GM21786 (cell line): ENCODE results near the gene VAPB.

Experiments
- ATAC-seq: cut with Tn5 transposase; IDR thresholded peaks from one replicate; pipeline ENCODE4 v1.9.1; 2021; ENCODE audit not compliant: unreplicated experiment

The VAPB gene

GRCh38 chr20:58458342-58459057 lies 69.5 kb downstream of the VAPB start:
- peak; percentile 97 for ATAC-seq

- ATAC-seq = peak; percentile 11
Measured at GRCh38 chr20:58459058-58459750, 70.2 kb downstream of the VAPB start.

- ATAC-seq = no peak
Measured at GRCh38 chr20:58461104-58461503, 72.1 kb downstream of the VAPB start.

GRCh38 chr20:58461899-58462298 lies 72.9 kb downstream of the VAPB start:
- ATAC-seq = no peak

- ATAC-seq = no peak
Measured at GRCh38 chr20:58463256-58463655, 74.2 kb downstream of the VAPB start.

- no peak for ATAC-seq
Measured at GRCh38 chr20:58464838-58465237, 75.8 kb downstream of the VAPB start.

- no peak for ATAC-seq
Measured at GRCh38 chr20:58466095-58466708, 77.2 kb downstream of the VAPB start.

GRCh38 chr20:58466729-58467571 lies 77.9 kb downstream of the VAPB start:
- no peak for ATAC-seq

- no peak for ATAC-seq
Measured at GRCh38 chr20:58467572-58468527, 78.8 kb downstream of the VAPB start.

GRCh38 chr20:58469616-58470015 lies 80.6 kb downstream of the VAPB start:
- ATAC-seq = no peak

- ATAC-seq = no peak
Measured at GRCh38 chr20:58470336-58471192, 81.5 kb downstream of the VAPB start.

- no peak for ATAC-seq
Measured at GRCh38 chr20:58471193-58472164, 82.5 kb downstream of the VAPB start.

GRCh38 chr20:58472273-58473018 lies 83.4 kb downstream of the VAPB start:
- no peak for ATAC-seq

GRCh38 chr20:58473453-58474425 lies 84.7 kb downstream of the VAPB start:
- ATAC-seq = no peak

- no peak for ATAC-seq
Measured at GRCh38 chr20:58475466-58475865, 86.4 kb downstream of the VAPB start.

- no peak for ATAC-seq
Measured at GRCh38 chr20:58478141-58478805, 89.2 kb downstream of the VAPB start.
